Gastroesophageal sphincter (tissue), 3 donors: Measurements from ENCODE around the gene TRERF1.

ENCODE experiments used
- CTCF ChIP-seq, 4 experiments: fragments of 200-600 bp in 2 of 4; fragments of 450-650 bp in 2 of 4; sonication (generic) in 1 of 4; IDR thresholded peaks; one replicate each; pipeline ENCODE4 v1.5.1; 2017 to 2019; ENCODE audit warnings: antibody characterized with exemption in 4 of 4, mild to moderate bottlenecking in 2 of 4, moderate library complexity in 2 of 4
- EP300 ChIP-seq: sonication (generic); formaldehyde crosslinking; IDR thresholded peaks from one replicate; pipeline ENCODE4 v1.6.1; 2017; ENCODE audit warnings: antibody characterized with exemption, mild to moderate bottlenecking
- POLR2A ChIP-seq, 2 donors: fragments of 450-650 bp; IDR thresholded peaks; one replicate each; pipeline ENCODE4 v1.6.1; 2017; ENCODE audit warnings: antibody characterized with exemption in 2 of 2, mild to moderate bottlenecking in 2 of 2, moderate library complexity in 1 of 2
- POLR2AphosphoS5 ChIP-seq: sonication (generic); formaldehyde crosslinking; IDR thresholded peaks from one replicate; pipeline ENCODE4 v1.6.1; 2017; ENCODE audit warnings: antibody characterized with exemption

GRCh38 chr6:42203183-42203582 is 248.5 kb downstream of the TRERF1 start:
- TF ChIP-seq CTCF (IDR thresholded peaks at IDR 0.05) (no peak), POLR2A (IDR thresholded peaks at IDR 0.05) (no peak), EP300 (no peak), POLR2AphosphoS5 (no peak)
